Stomach (tissue), 9 donors: ENCODE measurements around the gene NOC4L. TPM values are rescaled to one million over a fixed set of nuclear protein-coding genes. Genes with fewer than 3 reads are reported as not detected.

ENCODE experiments used
- DNase-seq, 2 donors: peaks; one replicate each; pipeline versions ENCODE4 v3.0.0 to v3.0.0-alpha.2; 2013 to 2019
- H3K27ac ChIP-seq, 5 donors: fragments of 200-600 bp in 4 of 5; sonication (generic) in 4 of 5; one replicate each; pipeline ENCODE4 v1.5.1; 2013 to 2019; ENCODE audit warnings: mild to moderate bottlenecking in 1 of 5, moderate library complexity in 1 of 5
- H3K27me3 ChIP-seq, 3 donors: fragments of 200-600 bp; sonication (generic); one replicate each; pipeline ENCODE4 v1.5.1; 2017 to 2019; ENCODE audit warnings: mixed run types in 1 of 3
- H3K36me3 ChIP-seq, 4 donors: fragments of 200-600 bp; sonication (generic); 1 replicate in 3 of 4; 2 replicates in 1 of 4; pipeline ENCODE4 v1.5.1; 2016 to 2019
- H3K4me1 ChIP-seq, 4 donors: fragments of 200-600 bp; sonication (generic); one replicate each; pipeline ENCODE4 v1.5.1; 2016 to 2019
- H3K4me3 ChIP-seq, 4 donors: fragments of 200-600 bp; sonication (generic) in 3 of 4; one replicate each; pipeline ENCODE4 v1.5.1; 2016 to 2019; ENCODE audit warnings: mild to moderate bottlenecking in 1 of 4
- H3K9me3 ChIP-seq, 4 donors: fragments of 200-600 bp; sonication (generic); one replicate each; pipeline ENCODE4 v1.5.1; 2016 to 2019
- CTCF ChIP-seq, 7 experiments: fragments of 450-650 bp in 4 of 7; fragments of 200-600 bp in 3 of 7; sonication (generic) in 3 of 7; IDR thresholded peaks; one replicate each; pipeline ENCODE4 v1.5.1; 2016 to 2019; ENCODE audit warnings: antibody characterized with exemption in 7 of 7, control low read depth in 2 of 7, mild to moderate bottlenecking in 1 of 7
- EP300 ChIP-seq: sonication (generic); formaldehyde crosslinking; IDR thresholded peaks from one replicate; pipeline ENCODE4 v1.6.1; 2017; ENCODE audit warnings: antibody characterized with exemption
- POLR2A ChIP-seq, 4 donors: fragments of 450-650 bp; IDR thresholded peaks; one replicate each; pipeline ENCODE4 v1.6.1; 2016; ENCODE audit warnings: antibody characterized with exemption in 4 of 4, control low read depth in 2 of 4, mild to moderate bottlenecking in 1 of 4, moderate library complexity in 1 of 4
- POLR2AphosphoS5 ChIP-seq, 3 donors: sonication (generic); formaldehyde crosslinking; IDR thresholded peaks; one replicate each; pipeline ENCODE4 v1.6.1; 2016; ENCODE audit warnings: antibody characterized with exemption in 3 of 3
- WGBS, 5 donors: extraction: QIAGEN DNeasy Blood & Tissue Kit in 3 of 5; methylation state at CpG; one replicate each; pipeline versions ENCODE4 v1.1.5 to v1.1.7; 2013 to 2018; 5-methylcytosine and 5-hydroxymethylcytosine counted together
- intact Hi-C: fragments of 100-400 bp; cut with DNase I; formaldehyde crosslinking; loops from one replicate; pipeline ENCODE4 v1.15.1; 2023; ENCODE audit warnings: low total_unique reads
- polyA plus RNA-seq, 3 donors: library from polyadenylated mRNA; stranded (reverse); fragments of 200-250 nt; gene quantifications; one replicate each; pipeline ENCODE4 v1.2.3, GENCODE V29; 2013
- total RNA-seq, 5 donors: library from RNA; depleted of rRNA; stranded (reverse); fragments of >200 nt; gene quantifications; one replicate each; pipeline versions ENCODE4 v1.1.0 to v1.2.3, GENCODE V29; 2014 to 2016
- donor health status: healthy with polysubstance abuse.
- donor health status: Bipolar disorder and iron deficiency.
- donor health status: healthy.

NOC4L gene
- total and polyA plus RNA-seq, 8 donors = 2.2 to 63.6 (median 28.6) TPM

DNA sequence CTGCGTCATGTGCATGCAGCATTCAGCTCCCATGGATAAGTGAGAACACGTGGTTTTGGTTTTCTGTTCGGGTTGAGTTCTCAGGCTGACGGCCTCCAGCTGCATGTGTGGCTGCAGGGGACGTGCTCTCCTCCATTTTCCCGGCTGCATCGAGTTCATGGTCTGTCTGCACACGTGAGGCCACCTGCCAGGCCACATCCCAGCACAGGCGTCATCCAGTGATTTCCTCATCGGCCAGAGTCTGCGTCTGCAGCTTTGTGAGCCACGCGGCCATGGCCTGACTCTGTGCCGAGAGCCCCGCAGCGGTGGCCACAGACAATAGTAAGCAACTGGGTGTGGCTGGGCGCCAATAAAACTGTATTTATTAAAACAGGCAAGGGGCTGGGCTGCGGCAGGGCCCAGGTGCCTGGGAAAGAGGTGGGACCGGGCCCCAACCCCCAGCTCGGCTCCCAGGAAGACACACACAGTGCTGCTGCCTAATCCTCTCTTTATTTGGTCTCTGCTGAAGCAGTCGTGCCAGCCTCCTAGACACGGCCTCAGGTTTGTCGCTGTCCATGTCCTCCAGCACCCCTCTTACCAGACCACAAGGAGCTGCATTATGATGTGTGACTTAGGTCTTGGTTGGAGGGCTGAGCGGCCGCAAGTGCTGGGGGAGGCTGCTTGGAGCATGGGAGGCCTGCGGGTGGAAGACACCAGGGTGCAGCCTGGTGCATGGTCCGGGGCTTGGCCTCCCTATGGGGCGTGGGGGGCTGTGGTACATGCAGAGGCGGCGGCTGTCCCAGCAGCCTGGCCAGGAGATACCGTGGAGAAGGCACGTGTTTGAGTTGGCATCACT, 52.0 kb downstream of the NOC4L start:
- H3K27ac ChIP-seq = no peak overlapping the region
- intact Hi-C loops = no loop called here
- H3K4me1 ChIP-seq = peaks cover 0 to under 1% (median 0%) of the 10 kb centered on the region in 4 donors
- DNase-seq = peak in 1 of 2 donors; percentile 36
- whole genome bisulfite sequencing, 5 donors = 68 to 80% (median 74%) methylated on average over 20 to 32 of the region's 32 CpGs
- H3K36me3 ChIP-seq = peaks cover 0 to 4% (median 0%) of the 10 kb centered on the region in 4 donors
- H3K9me3 ChIP-seq = peaks cover 0 to 16% (median 12%) of the 10 kb centered on the region in 4 donors
- H3K27me3 ChIP-seq = peaks cover 0 to 10% (median 0%) of the 10 kb centered on the region in 3 donors
- no peak overlapping the region for H3K4me3 ChIP-seq
- no peak for TF ChIP-seq POLR2A (IDR thresholded peaks at IDR 0.05)
- TF ChIP-seq EP300 = no peak
- TF ChIP-seq POLR2AphosphoS5 (IDR thresholded peaks at IDR 0.05) = no peak
- TF ChIP-seq CTCF (IDR thresholded peaks at IDR 0.05) = no peak

- Histone ChIP-seq H3K36me3 (peaks cover 0 to 5% (median 0%) of the 10 kb centered on the region in 4 donors), H3K4me1 (no peaks in the 10 kb centered on the region), H3K27me3 (peaks cover 0 to 15% (median 0%) of the 10 kb centered on the region in 3 donors), H3K9me3 (peaks cover 0 to 16% (median 12%) of the 10 kb centered on the region in 4 donors), H3K27ac (no peak overlapping the region), H3K4me3 (no peak overlapping the region)
- TF ChIP-seq POLR2A (IDR thresholded peaks at IDR 0.05) = no peak
- TF ChIP-seq POLR2AphosphoS5 (IDR thresholded peaks at IDR 0.05) = no peak
- TF ChIP-seq CTCF (IDR thresholded peaks at IDR 0.05) = no peak
- TF ChIP-seq EP300 = no peak
- no peak for DNase-seq
- intact Hi-C loops = no loop called here
- WGBS, 5 donors = 72 to 85% (median 83%) methylated on average over 7 to 22 of the region's 22 CpGs
Observed at GRCh38 chr12:132196873-132197390, 52.7 kb downstream of the NOC4L start.

- Histone ChIP-seq H3K27ac (no peak overlapping the region), H3K27me3 (peaks cover 0 to 23% (median under 1%) of the 10 kb centered on the region in 3 donors), H3K9me3 (peaks cover 0 to 16% (median 12%) of the 10 kb centered on the region in 4 donors), H3K4me1 (no peaks in the 10 kb centered on the region), H3K36me3 (peaks cover 0 to 5% (median 0%) of the 10 kb centered on the region in 4 donors), H3K4me3 (no peak overlapping the region)
- DNase-seq = peak in 1 of 2 donors; percentile 42
- TF ChIP-seq POLR2A (IDR thresholded peaks at IDR 0.05) (no peak), EP300 (no peak), POLR2AphosphoS5 (IDR thresholded peaks at IDR 0.05) (no peak), CTCF (IDR thresholded peaks at IDR 0.05) (no peak)
- 76 to 86% (median 82%) methylated on average over 15 to 44 of the region's 44 CpGs for WGBS, 5 donors
- intact Hi-C loops = no loop called here
Observed at GRCh38 chr12:132197581-132198354, 53.5 kb downstream of the NOC4L start.

GRCh38 chr12:132199101-132199500, 54.8 kb downstream of the NOC4L start:
- H3K27me3 ChIP-seq = peaks cover 0 to 36% (median 14%) of the 10 kb centered on the region in 3 donors
- TF ChIP-seq POLR2A (IDR thresholded peaks at IDR 0.05) = no peak
- no peak for TF ChIP-seq POLR2AphosphoS5 (IDR thresholded peaks at IDR 0.05)
- no peak for TF ChIP-seq CTCF (IDR thresholded peaks at IDR 0.05)
- TF ChIP-seq EP300 = no peak
- H3K27ac ChIP-seq = no peak overlapping the region
- H3K4me3 ChIP-seq = no peak overlapping the region
- peaks cover 0 to 5% (median 0%) of the 10 kb centered on the region in 4 donors for H3K36me3 ChIP-seq
- peaks cover 0 to 5% (median 3%) of the 10 kb centered on the region in 4 donors for H3K9me3 ChIP-seq
- DNase-seq = no peak
- intact Hi-C loops = no loop called here
- WGBS, 5 donors = 69 to 84% (median 80%) methylated on average over 9 to 18 of the region's 18 CpGs
- H3K4me1 ChIP-seq = peaks cover 0 to 2% (median 0%) of the 10 kb centered on the region in 4 donors
